ENCODE measurements around the gene FKBP15.

FKBP15 gene

DNA sequence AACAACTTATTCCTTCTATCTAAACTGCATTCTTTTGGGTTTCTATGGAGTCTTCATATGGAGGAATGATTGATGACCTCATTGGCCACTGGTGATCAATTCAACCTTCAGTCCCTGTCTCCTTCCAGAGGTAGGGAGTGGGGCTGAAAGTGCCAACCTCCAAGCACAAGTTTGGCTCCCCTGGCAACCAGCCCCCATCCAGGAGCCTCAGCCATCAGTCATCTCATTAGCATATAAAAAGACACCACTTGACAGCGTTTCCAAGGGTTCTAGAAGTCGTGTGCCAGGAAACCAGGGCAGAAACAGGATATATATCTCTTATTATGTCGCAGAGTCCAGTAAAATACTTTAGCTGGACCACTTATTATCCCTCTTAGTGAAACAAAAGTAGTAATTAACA lies 60.5 kb downstream of the FKBP15 start:
- ATAC-seq (ENCODE audit: insufficient read depth, low read depth) (no peak), DNase-seq (no peak)
- Histone ChIP-seq H3K9ac (ENCODE audit: low read depth, low read length) (no peak overlapping the region), H3K27me3 (ENCODE audit: insufficient read depth, low read length, poor library complexity) (no peaks in the 10 kb centered on the region), H3K4me2 (ENCODE audit: insufficient read depth, low read length) (no peak overlapping the region), H3K79me2 (ENCODE audit: insufficient read depth, low read length) (no peaks in the 10 kb centered on the region), H3K4me1 (ENCODE audit: insufficient read depth, low read length) (peaks cover 11% of the 10 kb centered on the region), H2AFZ (ENCODE audit: low read depth, low read length) (no peak overlapping the region), H3K27ac (ENCODE audit: low read length) (no peak overlapping the region), H4K20me1 (ENCODE audit: insufficient read depth, low read length) (0 out of 2 replicates have a peak, but pooled peaks cover 5% of the 10 kb centered on the region), H3K36me3 (ENCODE audit: insufficient read depth, low read length) (peaks cover 56% of the 10 kb centered on the region), H3K4me3 (ENCODE audit: low read depth in 1 of 2, low read length in 2 of 2) (no peak overlapping the region), H3K9me3 (ENCODE audit: insufficient read depth, low read length, severe bottlenecking) (no peaks in the 10 kb centered on the region)
- TF ChIP-seq, protein P1, sequence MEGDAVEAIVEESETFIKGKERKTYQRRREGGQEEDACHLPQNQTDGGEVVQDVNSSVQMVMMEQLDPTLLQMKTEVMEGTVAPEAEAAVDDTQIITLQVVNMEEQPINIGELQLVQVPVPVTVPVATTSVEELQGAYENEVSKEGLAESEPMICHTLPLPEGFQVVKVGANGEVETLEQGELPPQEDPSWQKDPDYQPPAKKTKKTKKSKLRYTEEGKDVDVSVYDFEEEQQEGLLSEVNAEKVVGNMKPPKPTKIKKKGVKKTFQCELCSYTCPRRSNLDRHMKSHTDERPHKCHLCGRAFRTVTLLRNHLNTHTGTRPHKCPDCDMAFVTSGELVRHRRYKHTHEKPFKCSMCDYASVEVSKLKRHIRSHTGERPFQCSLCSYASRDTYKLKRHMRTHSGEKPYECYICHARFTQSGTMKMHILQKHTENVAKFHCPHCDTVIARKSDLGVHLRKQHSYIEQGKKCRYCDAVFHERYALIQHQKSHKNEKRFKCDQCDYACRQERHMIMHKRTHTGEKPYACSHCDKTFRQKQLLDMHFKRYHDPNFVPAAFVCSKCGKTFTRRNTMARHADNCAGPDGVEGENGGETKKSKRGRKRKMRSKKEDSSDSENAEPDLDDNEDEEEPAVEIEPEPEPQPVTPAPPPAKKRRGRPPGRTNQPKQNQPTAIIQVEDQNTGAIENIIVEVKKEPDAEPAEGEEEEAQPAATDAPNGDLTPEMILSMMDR (IDR thresholded peaks at IDR 0.05; ENCODE audit: borderline replicate concordance, extremely low read depth, low read length, poor library complexity, severe bottlenecking) = no peak
- TF ChIP-seq EZH2 (IDR thresholded peaks at IDR 0.05; ENCODE audit: borderline replicate concordance, low read depth, low read length, severe bottlenecking) = no peak

DNA sequence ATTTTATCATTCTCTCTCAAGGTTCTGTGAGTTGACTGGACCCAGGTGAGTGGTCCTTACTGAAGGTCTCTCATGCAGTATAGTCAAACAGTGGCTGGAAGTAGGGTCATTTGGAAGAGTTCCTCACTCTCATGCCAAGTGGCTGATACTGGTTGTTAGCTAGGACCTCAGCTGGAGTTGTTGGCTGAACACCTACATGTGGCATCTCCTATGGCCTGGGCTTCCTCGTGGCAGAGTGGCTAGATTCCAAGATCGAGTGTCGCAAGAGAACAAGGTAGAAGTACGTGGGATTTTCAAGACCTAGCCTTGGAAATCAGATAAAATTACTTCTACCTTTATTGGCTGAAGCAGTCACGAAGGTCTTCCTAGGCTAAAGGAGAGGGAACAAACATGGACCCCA lies 62.6 kb downstream of the FKBP15 start:
- no peak overlapping the region for H2AFZ ChIP-seq (ENCODE audit: low read depth, low read length)
- H3K27ac ChIP-seq (ENCODE audit: low read length) = no peak overlapping the region
- H3K4me1 ChIP-seq (ENCODE audit: insufficient read depth, low read length) = peaks cover 16% of the 10 kb centered on the region
- no peak overlapping the region for H3K4me3 ChIP-seq (ENCODE audit: low read depth in 1 of 2, low read length in 2 of 2)
- DNase-seq (no peak), ATAC-seq (ENCODE audit: insufficient read depth, low read depth) (no peak)
- H3K79me2 ChIP-seq (ENCODE audit: insufficient read depth, low read length) = no peaks in the 10 kb centered on the region
- no peak overlapping the region for H3K9ac ChIP-seq (ENCODE audit: low read depth, low read length)
- TF ChIP-seq, protein P1 (IDR thresholded peaks at IDR 0.05; ENCODE audit: borderline replicate concordance, extremely low read depth, low read length, poor library complexity, severe bottlenecking) = no peak
- no peak for TF ChIP-seq EZH2 (IDR thresholded peaks at IDR 0.05; ENCODE audit: borderline replicate concordance, low read depth, low read length, severe bottlenecking)
- no peaks in the 10 kb centered on the region for H3K27me3 ChIP-seq (ENCODE audit: insufficient read depth, low read length, poor library complexity)
- H3K4me2 ChIP-seq (ENCODE audit: insufficient read depth, low read length) = no peak overlapping the region
- H4K20me1 ChIP-seq (ENCODE audit: insufficient read depth, low read length) = 0 out of 2 replicates have a peak, but pooled peaks cover 5% of the 10 kb centered on the region
- H3K9me3 ChIP-seq (ENCODE audit: insufficient read depth, low read length, severe bottlenecking) = no peaks in the 10 kb centered on the region
- peaks cover 36% of the 10 kb centered on the region for H3K36me3 ChIP-seq (ENCODE audit: insufficient read depth, low read length)

DNA sequence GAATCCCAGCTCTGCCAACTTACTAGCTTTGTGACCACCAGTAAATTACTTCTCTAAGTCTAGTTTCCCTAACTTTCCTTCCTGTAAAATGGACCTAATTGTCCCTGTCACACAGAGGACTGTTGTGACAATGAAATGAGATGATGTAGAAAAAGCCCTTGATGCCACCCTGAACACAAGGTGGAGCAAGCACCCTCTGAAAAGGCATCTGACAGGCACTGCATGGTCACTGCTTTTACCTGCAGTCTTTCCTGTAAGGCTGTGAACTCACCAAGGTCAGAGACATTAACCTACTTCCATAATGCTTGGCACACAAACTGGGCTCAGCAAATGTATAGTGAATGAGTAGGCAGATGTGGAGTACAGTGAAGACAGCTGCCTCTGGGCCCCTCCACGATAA lies 64.2 kb downstream of the FKBP15 start:
- Histone ChIP-seq H3K4me3 (ENCODE audit: low read depth in 1 of 2, low read length in 2 of 2) (no peak overlapping the region), H3K9ac (ENCODE audit: low read depth, low read length) (no peak overlapping the region), H3K9me3 (ENCODE audit: insufficient read depth, low read length, severe bottlenecking) (no peaks in the 10 kb centered on the region), H3K36me3 (ENCODE audit: insufficient read depth, low read length) (peaks cover 21% of the 10 kb centered on the region), H3K27me3 (ENCODE audit: insufficient read depth, low read length, poor library complexity) (no peaks in the 10 kb centered on the region), H3K4me2 (ENCODE audit: insufficient read depth, low read length) (no peak overlapping the region), H2AFZ (ENCODE audit: low read depth, low read length) (no peak overlapping the region), H4K20me1 (ENCODE audit: insufficient read depth, low read length) (0 out of 2 replicates have a peak, but pooled peaks cover 5% of the 10 kb centered on the region), H3K79me2 (ENCODE audit: insufficient read depth, low read length) (no peaks in the 10 kb centered on the region), H3K27ac (ENCODE audit: low read length) (no peak overlapping the region), H3K4me1 (ENCODE audit: insufficient read depth, low read length) (peaks cover 21% of the 10 kb centered on the region)
- ATAC-seq (ENCODE audit: insufficient read depth, low read depth) (no peak), DNase-seq (no peak)
- no peak for TF ChIP-seq EZH2 (IDR thresholded peaks at IDR 0.05; ENCODE audit: borderline replicate concordance, low read depth, low read length, severe bottlenecking)
- TF ChIP-seq, protein P1 (IDR thresholded peaks at IDR 0.05; ENCODE audit: borderline replicate concordance, extremely low read depth, low read length, poor library complexity, severe bottlenecking) = peak; percentile 24

All from DND-41 (cell line).